ENCODE results near the gene BLACAT1. TPM values are rescaled to one million over a fixed set of nuclear protein-coding genes. Genes with fewer than 3 reads are reported as not detected.
A peak's percentile ranks its signal among the peaks of the same experiment; 100 is the strongest.
"Not testable (repeated sequence)": the region's sequence is repeated elsewhere in the genome, so short reads cannot be mapped to it uniquely, and the experiment has no call there.

The BLACAT1 gene
- total RNA-seq, 4 donors from 2014 or later = 0.48 TPM; not detected in 3

DNA sequence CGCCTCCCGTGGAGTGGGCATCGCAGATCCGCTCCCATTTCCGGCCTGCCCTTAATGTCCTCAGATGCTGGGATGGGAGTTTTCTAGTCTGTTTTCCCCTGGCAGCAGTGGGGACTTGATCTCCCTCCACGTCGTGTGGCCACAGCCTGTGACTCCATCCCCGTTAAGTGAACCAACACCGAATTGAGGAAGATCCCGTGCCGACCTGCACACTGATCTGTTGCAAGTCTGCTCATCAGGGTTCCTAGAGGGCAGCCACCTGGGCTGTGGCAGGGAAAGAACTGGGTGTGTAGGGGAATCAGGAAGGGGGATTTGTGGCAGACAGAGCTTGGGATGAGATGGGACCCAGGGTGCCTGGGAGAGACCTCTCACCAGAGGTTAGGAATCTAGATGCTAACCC is 25.4 kb upstream of the BLACAT1 start:
- H3K36me3 ChIP-seq = no peaks in the 10 kb centered on the region
- intact Hi-C loops (cut with DNase I; ENCODE audit: low total_unique reads) (loop anchor here (5.0 kb wide), 1 partner anchor 84 kb away; no protein-coding TSS in a partner anchor), in situ Hi-C loops (cut with MboI; ENCODE audit: low pct_ligation_motif_present in 1 of 4, low pct_unique_long_range_greater_than_20kb in 1 of 4, low sequenced_read_pairs in 3 of 4) (loop anchor here in 2 of 4 donors (10.0 kb wide), 2 partner anchors 86 to 146 kb away; no protein-coding TSS in a partner anchor)
- no peak for DNase-seq
- TF ChIP-seq CTCF (IDR thresholded peaks at IDR 0.05) (no peak), POLR2A (IDR thresholded peaks at IDR 0.05) (no peak), EP300 (IDR thresholded peaks at IDR 0.05; ENCODE audit: low read depth) (no peak), POLR2AphosphoS5 (IDR thresholded peaks at IDR 0.05) (no peak)
- H3K9me3 ChIP-seq = no peaks in the 10 kb centered on the region
- H3K4me1 ChIP-seq = peaks cover 0 to 15% (median 12%) of the 10 kb centered on the region in 4 donors
- 66% methylated on average over 11 of the region's 11 CpGs; no CpG with 5 or more reads in 1 of the 2 donors for WGBS, 2 donors (ENCODE audit: low coverage in 1 of 2)
- peaks cover 27% of the 10 kb centered on the region for H3K27me3 ChIP-seq
- no peak overlapping the region for H3K27ac ChIP-seq
- H3K4me3 ChIP-seq = no peak overlapping the region

- intact Hi-C loops (cut with DNase I; ENCODE audit: low total_unique reads) = loop anchor here (5.0 kb wide), 1 partner anchor 83 kb away; no protein-coding TSS in a partner anchor
- in situ Hi-C loops (cut with MboI; ENCODE audit: low pct_ligation_motif_present in 1 of 4, low pct_unique_long_range_greater_than_20kb in 1 of 4, low sequenced_read_pairs in 3 of 4) = loop anchor here in 2 of 4 donors (10.0 kb wide), 2 partner anchors 86 to 146 kb away; no protein-coding TSS in a partner anchor
- Histone ChIP-seq H3K9me3 (no peaks in the 10 kb centered on the region), H3K27me3 (peaks cover 27% of the 10 kb centered on the region), H3K27ac (no peak overlapping the region), H3K36me3 (no peaks in the 10 kb centered on the region), H3K4me3 (no peak overlapping the region), H3K4me1 (peaks cover 0 to 15% (median 10%) of the 10 kb centered on the region in 4 donors)
- no peak for TF ChIP-seq POLR2A (IDR thresholded peaks at IDR 0.05)
- no peak for TF ChIP-seq POLR2AphosphoS5 (IDR thresholded peaks at IDR 0.05)
- no peak for TF ChIP-seq CTCF (IDR thresholded peaks at IDR 0.05)
- no peak for TF ChIP-seq EP300 (IDR thresholded peaks at IDR 0.05; ENCODE audit: low read depth)
- 73 to 74% methylated on average over 8 to 17 of the region's 17 CpGs for WGBS, 2 donors (ENCODE audit: low coverage in 1 of 2)
- no peak for DNase-seq
Observed at GRCh38 chr1:205480349-205480985, 24.6 kb upstream of the BLACAT1 start.

- in situ Hi-C loops (cut with MboI; ENCODE audit: low pct_ligation_motif_present in 1 of 4, low pct_unique_long_range_greater_than_20kb in 1 of 4, low sequenced_read_pairs in 3 of 4); H3K36me3 ChIP-seq: not testable (repeated sequence)
Observed at GRCh38 chr1:205478985-205479384, 23.1 kb upstream of the BLACAT1 start.

DNA sequence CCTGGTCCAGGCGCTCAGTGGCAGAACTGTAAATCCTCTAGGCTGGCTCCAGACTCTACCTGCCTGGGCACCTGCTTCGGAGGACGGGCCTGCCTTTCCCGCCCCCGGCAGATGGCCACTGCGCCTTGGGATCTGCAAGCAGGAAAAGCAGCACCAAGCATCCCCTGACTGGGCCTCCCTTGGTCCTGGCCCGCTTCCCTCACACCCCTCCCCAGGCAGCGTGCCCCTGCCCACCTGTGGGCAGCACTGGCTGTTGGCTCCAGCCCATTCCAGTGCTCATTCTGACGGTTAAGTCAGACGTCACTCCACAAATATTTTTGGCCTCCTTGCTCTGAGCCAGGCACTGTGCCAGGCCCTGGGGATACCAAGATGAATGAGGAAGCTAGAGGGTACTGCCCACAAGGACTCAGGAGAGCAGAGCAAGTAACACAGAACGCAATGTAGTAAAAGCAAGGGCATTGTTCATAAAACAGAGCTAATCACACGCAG is 22.0 kb upstream of the BLACAT1 start:
- no peaks in the 10 kb centered on the region for H3K9me3 ChIP-seq
- intact Hi-C loops (cut with DNase I; ENCODE audit: low total_unique reads) (no loop called here), in situ Hi-C loops (cut with MboI; ENCODE audit: low pct_ligation_motif_present in 1 of 4, low pct_unique_long_range_greater_than_20kb in 1 of 4, low sequenced_read_pairs in 3 of 4) (no loop called here)
- DNase-seq = peak; percentile 67
- 46 to 50% methylated on average over 1 to 12 of the region's 12 CpGs for WGBS, 2 donors (ENCODE audit: low coverage in 1 of 2)
- no peak overlapping the region for H3K4me3 ChIP-seq
- H3K27me3 ChIP-seq = peaks cover 26% of the 10 kb centered on the region
- TF ChIP-seq POLR2A (IDR thresholded peaks at IDR 0.05) (no peak), EP300 (IDR thresholded peaks at IDR 0.05; ENCODE audit: low read depth) (no peak), POLR2AphosphoS5 (IDR thresholded peaks at IDR 0.05) (no peak), CTCF (IDR thresholded peaks at IDR 0.05) (no peak)
- peak overlapping the region in 1 of 4 donors; percentile 49 for H3K27ac ChIP-seq
- H3K4me1 ChIP-seq = peaks cover 0 to 12% (median 9%) of the 10 kb centered on the region in 4 donors
- no peaks in the 10 kb centered on the region for H3K36me3 ChIP-seq

More at GRCh38 chr1:205478985-205479384, 23.1 kb upstream of the BLACAT1 start:
- H3K4me3 ChIP-seq; H3K9me3 ChIP-seq; H3K27ac ChIP-seq; intact Hi-C loops (cut with DNase I; ENCODE audit: low total_unique reads); DNase-seq: not testable (repeated sequence)
- peaks cover 29% of the 10 kb centered on the region for H3K27me3 ChIP-seq
- WGBS, 2 donors (ENCODE audit: low coverage in 1 of 2) = 90% methylated on average over 2 of the region's 2 CpGs; no CpG with 5 or more reads in 1 of the 2 donors
- H3K4me1 ChIP-seq = peaks cover 0 to 12% (median 9%) of the 10 kb centered on the region in 4 donors

All from transverse colon (tissue), 4 donors.